ENCODE results near the gene CIBAR2. TPM values are rescaled to one million over a fixed set of nuclear protein-coding genes. Genes with fewer than 3 reads are reported as not detected.

The CIBAR2 gene
- polyA plus RNA-seq, 6 donors from 2014 or later, result not detected

GRCh38 chr16:85087899-85088569, 24.2 kb downstream of the CIBAR2 start:
- ATAC-seq (ENCODE audit: low read depth in 2 of 2), result no peak
- Mint-ChIP-seq H3K36me3 (no peaks in the 10 kb centered on the region), H3K4me3 (no peak overlapping the region), H3K27ac (peak overlapping the region in 1 of 6 donors; percentile 78), H3K4me1 (peaks cover 16 to 21% (median 18%) of the 10 kb centered on the region in 3 donors), H3K9me3 (no peaks in the 10 kb centered on the region), H3K27me3 (peaks cover 0 to 32% (median 8%) of the 10 kb centered on the region in 3 donors)
- no peak for DNase-seq

GRCh38 chr16:85086347-85087291, 25.7 kb downstream of the CIBAR2 start:
- Mint-ChIP-seq H3K27me3 (peaks cover 0 to 34% (median 8%) of the 10 kb centered on the region in 3 donors), H3K4me1 (peaks cover 22 to 29% (median 29%) of the 10 kb centered on the region in 3 donors), H3K36me3 (no peaks in the 10 kb centered on the region), H3K27ac (peak overlapping the region in 2 of 6 donors; percentile 27 to 67), H3K9me3 (no peaks in the 10 kb centered on the region), H3K4me3 (no peak overlapping the region)
- peak; percentile 62 for DNase-seq
- ATAC-seq (ENCODE audit: low read depth in 2 of 2), result peak; percentile 68 to 74

GRCh38 chr16:85085721-85086120, 26.6 kb downstream of the CIBAR2 start:
- no peaks in the 10 kb centered on the region for H3K36me3 Mint-ChIP-seq
- no peak for ATAC-seq (ENCODE audit: low read depth in 2 of 2)
- no peak for DNase-seq

GRCh38 chr16:85084841-85085510, 27.3 kb downstream of the CIBAR2 start:
- Mint-ChIP-seq H3K27me3 (peaks cover 0 to 35% (median 8%) of the 10 kb centered on the region in 3 donors), H3K4me3 (peak overlapping the region in 2 of 8 donors; percentile 16 to 48), H3K36me3 (no peaks in the 10 kb centered on the region), H3K9me3 (no peaks in the 10 kb centered on the region), H3K27ac (peak overlapping the region in 3 of 6 donors; percentile 24 to 69 (median 52)), H3K4me1 (peaks cover 22 to 32% (median 29%) of the 10 kb centered on the region in 3 donors)
- no peak for ATAC-seq (ENCODE audit: low read depth in 2 of 2)
- no peak for DNase-seq

More at GRCh38 chr16:85085721-85086120, 26.6 kb downstream of the CIBAR2 start:
- no peak overlapping the region for H3K4me3 Mint-ChIP-seq
- H3K4me1 Mint-ChIP-seq, result peaks cover 22 to 32% (median 29%) of the 10 kb centered on the region in 3 donors
- H3K27me3 Mint-ChIP-seq, result peaks cover 0 to 38% (median 8%) of the 10 kb centered on the region in 3 donors
- H3K27ac Mint-ChIP-seq, result no peak overlapping the region
- H3K9me3 Mint-ChIP-seq, result no peaks in the 10 kb centered on the region

- H3K27me3 Mint-ChIP-seq, result peaks cover 4 to 27% (median 7%) of the 10 kb centered on the region in 3 donors
- peaks cover 22 to 32% (median 29%) of the 10 kb centered on the region in 3 donors for H3K4me1 Mint-ChIP-seq
- H3K9me3 Mint-ChIP-seq, result no peaks in the 10 kb centered on the region
- peak overlapping the region in 3 of 6 donors; percentile 46 to 75 (median 72) for H3K27ac Mint-ChIP-seq
- H3K4me3 Mint-ChIP-seq, result peak overlapping the region in 7 of 8 donors; percentile 63 to 84 (median 71)
- H3K36me3 Mint-ChIP-seq, result no peaks in the 10 kb centered on the region
- no peak for DNase-seq
- ATAC-seq (ENCODE audit: low read depth in 2 of 2), result peak; percentile 38 to 57
Measured at GRCh38 chr16:85083051-85083639, 29.1 kb downstream of the CIBAR2 start.

GRCh38 chr16:85082173-85083050, 29.9 kb downstream of the CIBAR2 start:
- Mint-ChIP-seq H3K9me3 (no peaks in the 10 kb centered on the region), H3K27ac (peak overlapping the region in 2 of 6 donors; percentile 44 to 46), H3K4me1 (peaks cover 22 to 32% (median 29%) of the 10 kb centered on the region in 3 donors), H3K36me3 (no peaks in the 10 kb centered on the region), H3K4me3 (peak overlapping the region; percentile 4 to 84 (median 72)), H3K27me3 (peaks cover 5 to 32% (median 11%) of the 10 kb centered on the region in 3 donors)
- ATAC-seq (ENCODE audit: low read depth in 2 of 2) (peak; percentile 48 to 54), DNase-seq (no peak)

- no peak overlapping the region for H3K27ac Mint-ChIP-seq
- peaks cover 3 to 38% (median 17%) of the 10 kb centered on the region in 3 donors for H3K27me3 Mint-ChIP-seq
- DNase-seq (no peak), ATAC-seq (ENCODE audit: low read depth in 2 of 2) (no peak)
- peaks cover 28 to 33% (median 32%) of the 10 kb centered on the region in 3 donors for H3K4me1 Mint-ChIP-seq
- H3K4me3 Mint-ChIP-seq, result peak overlapping the region in 3 of 8 donors; percentile 68 to 84 (median 80)
- no peaks in the 10 kb centered on the region for H3K36me3 Mint-ChIP-seq
- no peaks in the 10 kb centered on the region for H3K9me3 Mint-ChIP-seq
Measured at GRCh38 chr16:85081765-85082164, 30.5 kb downstream of the CIBAR2 start.

GRCh38 chr16:85081038-85081437, 31.2 kb downstream of the CIBAR2 start:
- Mint-ChIP-seq H3K27me3 (peaks cover 0 to 43% (median 23%) of the 10 kb centered on the region in 3 donors), H3K4me1 (peaks cover 30 to 37% (median 32%) of the 10 kb centered on the region in 3 donors), H3K36me3 (no peaks in the 10 kb centered on the region), H3K27ac (peak overlapping the region in 2 of 6 donors; percentile 51 to 73), H3K4me3 (peak overlapping the region in 3 of 8 donors; percentile 25 to 65 (median 64)), H3K9me3 (no peaks in the 10 kb centered on the region)
- DNase-seq (no peak), ATAC-seq (ENCODE audit: low read depth in 2 of 2) (no peak)

- Mint-ChIP-seq H3K4me1 (peaks cover 27 to 30% (median 29%) of the 10 kb centered on the region in 3 donors), H3K27ac (peak overlapping the region in 1 of 6 donors; percentile 37), H3K4me3 (no peak overlapping the region), H3K9me3 (no peaks in the 10 kb centered on the region), H3K27me3 (peaks cover 0 to 35% (median 28%) of the 10 kb centered on the region in 3 donors), H3K36me3 (no peaks in the 10 kb centered on the region)
- ATAC-seq (ENCODE audit: low read depth in 2 of 2), result no peak
- DNase-seq, result no peak
Measured at GRCh38 chr16:85079785-85080570, 32.3 kb downstream of the CIBAR2 start.

- Mint-ChIP-seq H3K9me3 (no peaks in the 10 kb centered on the region), H3K27ac (peak overlapping the region in 2 of 6 donors; percentile 18 to 88), H3K4me3 (no peak overlapping the region), H3K4me1 (peaks cover 23 to 24% (median 23%) of the 10 kb centered on the region in 3 donors), H3K36me3 (no peaks in the 10 kb centered on the region), H3K27me3 (peaks cover 0 to 29% (median 28%) of the 10 kb centered on the region in 3 donors)
- ATAC-seq (ENCODE audit: low read depth in 2 of 2) (no peak), DNase-seq (no peak)
Measured at GRCh38 chr16:85078952-85079351, 33.3 kb downstream of the CIBAR2 start.

- Mint-ChIP-seq H3K9me3 (no peaks in the 10 kb centered on the region), H3K4me1 (peaks cover 16 to 19% (median 18%) of the 10 kb centered on the region in 3 donors), H3K4me3 (no peak overlapping the region), H3K27ac (no peak overlapping the region), H3K36me3 (no peaks in the 10 kb centered on the region), H3K27me3 (peaks cover 0 to 28% (median 26%) of the 10 kb centered on the region in 3 donors)
- DNase-seq, result no peak
- no peak for ATAC-seq (ENCODE audit: low read depth in 2 of 2)
Measured at GRCh38 chr16:85078226-85078625, 34.0 kb downstream of the CIBAR2 start.

All from naive B cell (primary cell).